CD14-positive monocyte (primary cell): ENCODE data around the gene SLC35F3. TPM values are rescaled to one million over a fixed set of nuclear protein-coding genes. Genes with fewer than 3 reads are reported as not detected.

Source experiments
- DNase-seq, 3 donors: peaks; one replicate each; pipeline ENCODE4 v3.0.0-alpha.2; 2011 to 2022
- H2AFZ ChIP-seq: 2 replicates; pipeline ENCODE4 v1.6.0; 2012; ENCODE audit warnings: mild to moderate bottlenecking, low read depth, low read length, inconsistent platforms; ENCODE audit not compliant: insufficient read depth, poor library complexity, severe bottlenecking
- H3K27ac ChIP-seq, 2 donors: 1 replicate in 1 of 2; 2 replicates in 1 of 2; pipeline ENCODE4 v1.5.1; 2012 to 2013; ENCODE audit warnings: low read length in 2 of 2, control low read depth in 1 of 2, inconsistent platforms in 1 of 2, low read depth in 1 of 2, mild to moderate bottlenecking in 1 of 2
- H3K27me3 ChIP-seq, 2 donors: one replicate each; pipeline versions ENCODE4 v1.6.0 to v1.6.1; 2011 to 2013; ENCODE audit warnings: low read length in 2 of 2; ENCODE audit not compliant: control insufficient read depth in 2 of 2, insufficient read depth in 2 of 2
- H3K36me3 ChIP-seq, 2 donors: replicated peaks in 1 of 2; 1 replicate in 1 of 2; 2 replicates in 1 of 2; pipeline versions ENCODE4 v1.5.1 to v1.6.1; 2012 to 2013; ENCODE audit warnings: low read length in 2 of 2, control low read depth in 1 of 2, inconsistent platforms in 1 of 2, mild to moderate bottlenecking in 1 of 2; ENCODE audit not compliant: insufficient read depth in 2 of 2, control insufficient read depth in 1 of 2
- H3K4me1 ChIP-seq, 2 donors: 1 replicate in 1 of 2; 2 replicates in 1 of 2; pipeline versions ENCODE4 v1.5.1 to v1.6.1; 2012 to 2013; ENCODE audit warnings: low read length in 2 of 2, control low read depth in 1 of 2, inconsistent platforms in 1 of 2, mild to moderate bottlenecking in 1 of 2, moderate library complexity in 1 of 2; ENCODE audit not compliant: insufficient read depth in 2 of 2, control insufficient read depth in 1 of 2
- H3K4me2 ChIP-seq: replicated peaks from 2 replicates; pipeline ENCODE3; 2012; ENCODE audit warnings: low read length, moderate library complexity, mild to moderate bottlenecking; ENCODE audit not compliant: poor library complexity, severe bottlenecking; ENCODE audit errors: extremely low read depth
- H3K4me3 ChIP-seq, 3 experiments: fragments of 200-600 bp in 1 of 3; sonication (generic) in 1 of 3; replicated peaks in 1 of 3; 1 replicate in 2 of 3; 2 replicates in 1 of 3; pipeline ENCODE4 v1.5.1; 2011 to 2013; ENCODE audit warnings: low read length in 3 of 3, mild to moderate bottlenecking in 3 of 3, control low read depth in 2 of 3, low read depth in 2 of 3, inconsistent platforms in 1 of 3, moderate library complexity in 1 of 3
- H3K79me2 ChIP-seq: 2 replicates; pipeline ENCODE4 v1.6.0; 2012; ENCODE audit warnings: mild to moderate bottlenecking, control low read depth, inconsistent platforms, low read length, moderate library complexity; ENCODE audit not compliant: insufficient read depth
- H3K9ac ChIP-seq: 2 replicates; pipeline ENCODE4 v1.6.0; 2017; ENCODE audit warnings: low read length, mild to moderate bottlenecking; ENCODE audit not compliant: insufficient read depth, poor library complexity, severe bottlenecking
- H3K9me3 ChIP-seq, 2 donors: replicated peaks in 1 of 2; 1 replicate in 1 of 2; 2 replicates in 1 of 2; pipeline versions ENCODE4 v1.5.1 to v1.6.1; 2012 to 2013; ENCODE audit warnings: low read length in 2 of 2, control low read depth in 1 of 2; ENCODE audit not compliant: control insufficient read depth in 1 of 2, insufficient read depth in 1 of 2
- H4K20me1 ChIP-seq: 2 replicates; pipeline ENCODE4 v1.6.0; 2012; ENCODE audit warnings: mild to moderate bottlenecking, low read length, control low read depth, moderate library complexity; ENCODE audit not compliant: insufficient read depth
- H3K27ac Mint-ChIP-seq, 7 donors: one replicate each; pipeline ENCODE4 v1.8.0; 2020; ENCODE audit warnings: mild to moderate bottlenecking in 7 of 7, mixed read lengths in 7 of 7, moderate library complexity in 6 of 7, inconsistent platforms in 2 of 7
- H3K27me3 Mint-ChIP-seq, 3 donors: one replicate each; pipeline ENCODE4 v1.8.0; 2021 to 2022; ENCODE audit warnings: low read depth in 3 of 3, mild to moderate bottlenecking in 3 of 3, mixed read lengths in 3 of 3, moderate library complexity in 3 of 3, inconsistent platforms in 1 of 3
- H3K36me3 Mint-ChIP-seq, 2 donors: one replicate each; pipeline ENCODE4 v1.8.0; 2020; ENCODE audit warnings: mixed read lengths in 2 of 2, inconsistent platforms in 1 of 2, mild to moderate bottlenecking in 1 of 2
- H3K4me1 Mint-ChIP-seq: one replicate; pipeline ENCODE4 v1.8.0; 2020; ENCODE audit warnings: mild to moderate bottlenecking, mixed read lengths
- H3K4me3 Mint-ChIP-seq, 2 donors: one replicate each; pipeline ENCODE4 v1.8.0; 2020; ENCODE audit warnings: mild to moderate bottlenecking in 2 of 2, mixed read lengths in 2 of 2, moderate library complexity in 1 of 2
- H3K9me3 Mint-ChIP-seq, 7 donors: one replicate each; pipeline ENCODE4 v1.8.0; 2020 to 2022; ENCODE audit warnings: mixed read lengths in 7 of 7, mild to moderate bottlenecking in 6 of 7, moderate library complexity in 6 of 7, inconsistent platforms in 2 of 7
- WGBS: methylation state at CpG from one replicate; pipeline ENCODE4 v1.1.5; 2013; ENCODE audit warnings: missing lambda C conversion rate; ENCODE audit not compliant: insufficient coverage; 5-methylcytosine and 5-hydroxymethylcytosine counted together
- intact Hi-C, 2 donors: fragments of 100-400 bp; cut with micrococcal nuclease; formaldehyde crosslinking; loops; one replicate each; pipeline versions ENCODE4 v1.15.0 to v1.15.1; 2023
- polyA plus RNA-seq, 3 donors: library from polyadenylated mRNA; depleted of rRNA in 1 of 3; unstranded in 2 of 3; stranded (reverse) in 1 of 3; fragments of 300-500 nt in 2 of 3; fragments of >200 nt in 1 of 3; fragmentation: Illumina TruSeq in 2 of 3; gene quantifications; 1 replicate in 2 of 3; 2 replicates in 1 of 3; pipeline ENCODE4 v1.2.3, GENCODE V29; 2012 to 2021
- TF ChIP-seq, protein P1 (sequence below): fragments of 200-600 bp; IDR thresholded peaks from one replicate; pipeline ENCODE4 v1.8.0; 2022; ENCODE audit warnings: antibody characterized with exemption, mild to moderate bottlenecking

SLC35F3 gene
- polyA plus RNA-seq, 3 donors, result 0.17 to 0.78 TPM; not detected in 1

- H3K27ac Mint-ChIP-seq, result no peak overlapping the region
- H3K27ac ChIP-seq, result no peak overlapping the region
- no peak for DNase-seq
- no CpG with 5 or more reads among the region's 2 CpGs for WGBS
- H3K4me1 ChIP-seq, result no peaks in the 10 kb centered on the region
- H3K4me3 ChIP-seq, result no peak overlapping the region
- H3K27me3 Mint-ChIP-seq, result peaks cover 3 to 4% (median 4%) of the 10 kb centered on the region in 3 donors
- peaks cover 0 to 2% (median 0%) of the 10 kb centered on the region in 7 donors for H3K9me3 Mint-ChIP-seq
- H3K9ac ChIP-seq, result no peak overlapping the region
- no peaks in the 10 kb centered on the region for H3K79me2 ChIP-seq
- H3K4me3 Mint-ChIP-seq, result no peak overlapping the region
- H3K4me1 Mint-ChIP-seq, result no peaks in the 10 kb centered on the region
- no peaks in the 10 kb centered on the region for H3K9me3 ChIP-seq
- no peaks in the 10 kb centered on the region for H3K36me3 Mint-ChIP-seq
- no peak overlapping the region for H3K4me2 ChIP-seq
- no peaks in the 10 kb centered on the region for H4K20me1 ChIP-seq
- TF ChIP-seq, protein P1, sequence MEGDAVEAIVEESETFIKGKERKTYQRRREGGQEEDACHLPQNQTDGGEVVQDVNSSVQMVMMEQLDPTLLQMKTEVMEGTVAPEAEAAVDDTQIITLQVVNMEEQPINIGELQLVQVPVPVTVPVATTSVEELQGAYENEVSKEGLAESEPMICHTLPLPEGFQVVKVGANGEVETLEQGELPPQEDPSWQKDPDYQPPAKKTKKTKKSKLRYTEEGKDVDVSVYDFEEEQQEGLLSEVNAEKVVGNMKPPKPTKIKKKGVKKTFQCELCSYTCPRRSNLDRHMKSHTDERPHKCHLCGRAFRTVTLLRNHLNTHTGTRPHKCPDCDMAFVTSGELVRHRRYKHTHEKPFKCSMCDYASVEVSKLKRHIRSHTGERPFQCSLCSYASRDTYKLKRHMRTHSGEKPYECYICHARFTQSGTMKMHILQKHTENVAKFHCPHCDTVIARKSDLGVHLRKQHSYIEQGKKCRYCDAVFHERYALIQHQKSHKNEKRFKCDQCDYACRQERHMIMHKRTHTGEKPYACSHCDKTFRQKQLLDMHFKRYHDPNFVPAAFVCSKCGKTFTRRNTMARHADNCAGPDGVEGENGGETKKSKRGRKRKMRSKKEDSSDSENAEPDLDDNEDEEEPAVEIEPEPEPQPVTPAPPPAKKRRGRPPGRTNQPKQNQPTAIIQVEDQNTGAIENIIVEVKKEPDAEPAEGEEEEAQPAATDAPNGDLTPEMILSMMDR, result no peak
- H3K27me3 ChIP-seq, result no peaks in the 10 kb centered on the region
- H3K36me3 ChIP-seq, result no peaks in the 10 kb centered on the region
- no peak overlapping the region for H2AFZ ChIP-seq
- intact Hi-C loops, result no loop called here
Measured at GRCh38 chr1:234362558-234362957, 458.1 kb downstream of the SLC35F3 start.

DNA sequence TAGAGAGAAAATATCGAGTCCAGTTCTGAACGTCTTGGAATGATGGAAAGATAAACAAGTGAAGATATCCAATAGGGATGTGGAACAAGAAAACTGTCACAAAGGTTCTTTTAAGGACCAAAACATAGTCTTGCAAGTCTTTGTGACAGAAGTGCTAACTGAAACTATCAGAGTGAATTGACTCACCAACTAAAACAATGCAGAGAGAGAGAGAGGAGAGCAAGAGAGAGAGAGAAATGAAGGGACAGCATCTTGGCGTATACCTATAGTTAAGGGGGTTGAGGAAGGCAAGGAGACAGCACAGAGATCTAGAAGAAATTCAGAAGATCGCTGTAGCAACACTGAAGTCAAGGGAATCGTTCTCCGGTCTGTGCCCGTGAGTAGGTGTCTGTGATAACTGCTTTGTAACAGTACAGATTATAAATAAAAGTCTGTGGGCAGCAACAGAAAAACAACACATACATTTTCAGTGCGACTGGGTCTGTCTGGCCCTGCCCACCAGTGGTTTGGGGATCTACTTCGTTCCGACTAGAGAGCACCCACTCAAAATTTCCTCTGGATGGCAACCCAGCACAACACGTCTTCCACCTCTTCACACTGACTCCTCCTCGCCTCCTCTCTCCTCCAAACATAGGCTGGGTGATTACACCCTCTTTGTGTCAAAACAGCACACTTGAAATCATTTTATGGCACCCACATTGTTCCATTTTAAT, 464.0 kb downstream of the SLC35F3 start:
- Histone ChIP-seq H3K4me2 (no peak overlapping the region), H3K27me3 (no peaks in the 10 kb centered on the region), H3K9me3 (no peaks in the 10 kb centered on the region), H3K4me1 (peaks cover 7 to 17% of the 10 kb centered on the region in 2 donors), H3K27ac (no peak overlapping the region), H3K4me3 (no peak overlapping the region), H4K20me1 (no peaks in the 10 kb centered on the region), H3K9ac (no peak overlapping the region), H3K36me3 (no peaks in the 10 kb centered on the region), H3K79me2 (no peaks in the 10 kb centered on the region), H2AFZ (peak overlapping the region; percentile 31)
- Mint-ChIP-seq H3K36me3 (no peaks in the 10 kb centered on the region), H3K9me3 (no peaks in the 10 kb centered on the region), H3K27ac (peak overlapping the region in 1 of 7 donors; percentile 48), H3K27me3 (peaks cover 0 to 7% (median 4%) of the 10 kb centered on the region in 3 donors), H3K4me3 (no peak overlapping the region), H3K4me1 (peaks cover 17% of the 10 kb centered on the region)
- 88% methylated on average over 4 of the region's 12 CpGs for WGBS
- TF ChIP-seq, protein P1, result no peak
- DNase-seq, result no peak
- intact Hi-C loops, result no loop called here
